Neutrophil (primary cell): ENCODE results near the gene PCNX3.

Source experiments
- H3K27ac ChIP-seq: fragments of 200-600 bp; sonication (generic); 2 replicates; pipeline ENCODE4 v1.5.1; 2016; ENCODE audit warnings: mild to moderate bottlenecking, moderate library complexity
- H3K27me3 ChIP-seq: fragments of 200-600 bp; sonication (generic); 2 replicates; pipeline ENCODE4 v1.6.0; 2016; ENCODE audit warnings: mild to moderate bottlenecking
- H3K36me3 ChIP-seq: fragments of 200-600 bp; sonication (generic); 2 replicates; pipeline ENCODE4 v1.5.1; 2017
- H3K4me1 ChIP-seq, 2 experiments: fragments of 200-600 bp in 1 of 2; sonication (generic) in 1 of 2; 1 replicate in 1 of 2; 2 replicates in 1 of 2; pipeline versions ENCODE4 v1.5.1 to v1.6.1; 2013 to 2016; ENCODE audit warnings: low read depth in 1 of 2, low read length in 1 of 2, mild to moderate bottlenecking in 1 of 2, moderate library complexity in 1 of 2; ENCODE audit not compliant: control insufficient read depth in 1 of 2, insufficient read depth in 1 of 2
- H3K4me3 ChIP-seq, 2 experiments: fragments of 200-600 bp in 1 of 2; sonication (generic) in 1 of 2; 1 replicate in 1 of 2; 2 replicates in 1 of 2; pipeline ENCODE4 v1.5.1; 2013 to 2016; ENCODE audit warnings: low read depth in 1 of 2, low read length in 1 of 2, mild to moderate bottlenecking in 1 of 2, moderate library complexity in 1 of 2
- H3K9me3 ChIP-seq: fragments of 200-600 bp; sonication (generic); 2 replicates; pipeline ENCODE4 v1.5.1; 2016
- CTCF ChIP-seq: fragments of 200-600 bp; sonication (generic); IDR thresholded peaks from 2 replicates; pipeline ENCODE4 v1.5.1; 2016; ENCODE audit warnings: antibody characterized with exemption

Gene PCNX3

GRCh38 chr11:65615229-65615949 is at the start of gene PCNX3:
PCNX3 (plus strand) TSS chr11:65615776; CDS start chr11:65616312, 536 bp downstream.
- Histone ChIP-seq H3K27me3 (no peaks in the 10 kb centered on the region), H3K4me1 (peaks cover 46 to 53% of the 10 kb centered on the region in 2 experiments), H3K9me3 (no peaks in the 10 kb centered on the region), H3K27ac (peak within 1 kb of the TSS; percentile 98), H3K4me3 (peak within 1 kb of the TSS; percentile 88 to 96), H3K36me3 (peaks cover 50% of the 10 kb centered on the region)
- peak; percentile 17 for TF ChIP-seq CTCF

GRCh38 chr11:65569164-65569972 is 46.2 kb upstream of the PCNX3 start:
- TF ChIP-seq CTCF, result no peak
- H3K9me3 ChIP-seq, result no peaks in the 10 kb centered on the region
- peak overlapping the region; percentile 95 for H3K27ac ChIP-seq
- peaks cover 7% of the 10 kb centered on the region for H3K36me3 ChIP-seq
- H3K4me3 ChIP-seq, result peak overlapping the region; percentile 76 to 99
- no peaks in the 10 kb centered on the region for H3K27me3 ChIP-seq
- peaks cover 54 to 56% of the 10 kb centered on the region in 2 experiments for H3K4me1 ChIP-seq

- Histone ChIP-seq H3K36me3 (peaks cover 7% of the 10 kb centered on the region), H3K9me3 (no peaks in the 10 kb centered on the region), H3K4me1 (peaks cover 60 to 64% of the 10 kb centered on the region in 2 experiments), H3K27me3 (no peaks in the 10 kb centered on the region), H3K27ac (peak within 1 kb of the TSS; percentile 95), H3K4me3 (peak within 1 kb of the TSS; percentile 76 to 99)
- TF ChIP-seq CTCF, result peak; percentile 31
These were observed 45.3 kb upstream of the PCNX3 start, which contains the start of gene ZNRD2 for GRCh38 chr11:65569973-65570918. ZNRD2 (plus strand) TSS chr11:65570477; CDS start chr11:65570492, 15 bp downstream.

- peaks cover 58 to 64% of the 10 kb centered on the region in 2 experiments for H3K4me1 ChIP-seq
- no peaks in the 10 kb centered on the region for H3K27me3 ChIP-seq
- H3K9me3 ChIP-seq, result no peaks in the 10 kb centered on the region
- H3K27ac ChIP-seq, result peak overlapping the region; percentile 95
- TF ChIP-seq CTCF, result no peak
- peak overlapping the region; percentile 76 to 99 for H3K4me3 ChIP-seq
- peaks cover 7% of the 10 kb centered on the region for H3K36me3 ChIP-seq
These were observed 44.2 kb upstream of the PCNX3 start for GRCh38 chr11:65571420-65571819.

- Histone ChIP-seq H3K4me3 (peak overlapping the region; percentile 76 to 99), H3K27ac (peak overlapping the region; percentile 95), H3K4me1 (peaks cover 64 to 67% of the 10 kb centered on the region in 2 experiments), H3K36me3 (peaks cover 7% of the 10 kb centered on the region), H3K27me3 (no peaks in the 10 kb centered on the region), H3K9me3 (no peaks in the 10 kb centered on the region)
- TF ChIP-seq CTCF, result no peak
These were observed 43.6 kb upstream of the PCNX3 start for GRCh38 chr11:65571940-65572339.
